SK-N-SH (cell line): ENCODE results near the gene PLCB3. TPM values are rescaled to one million over a fixed set of nuclear protein-coding genes. Genes with fewer than 3 reads are reported as not detected.

Experiments used
- CTCF ChIA-PET: fragments of 300-600, 350-600 bp; formaldehyde crosslinking; extraction: SDS; loops from one replicate; lab custom pipeline; 2021; lab: Yijun Ruan, JAX
- POLR2A ChIA-PET: fragments of 350-600 bp; sonication (Branson Sonifier 250); formaldehyde crosslinking; extraction: SDS; loops from one replicate; lab custom pipeline; 2020; ENCODE audit warnings: antibody characterized with exemption, inconsistent platforms; lab: Yijun Ruan, JAX
- DNase-seq: peaks from one replicate; pipeline ENCODE4 v3.0.0; 2012
- H2AFZ ChIP-seq: fragments of 200-600 bp; sonication (generic); 2 replicates; pipeline ENCODE4 v1.8.1; 2016; ENCODE audit warnings: antibody characterized with exemption, mild to moderate bottlenecking, low read depth
- H3F3A ChIP-seq: fragments of 200-600 bp; sonication (generic); replicated peaks from 2 replicates; pipeline ENCODE3; 2016; ENCODE audit warnings: antibody characterized with exemption, mild to moderate bottlenecking; ENCODE audit not compliant: insufficient read depth
- H3K27ac ChIP-seq, 2 experiments: fragments of 200-500 bp in 1 of 2; fragments of 200-600 bp in 1 of 2; sonication (Bioruptor generic) in 1 of 2; sonication (generic), shearing (Covaris generic) in 1 of 2; 2 replicates each; pipeline versions ENCODE4 v1.5.1 to v1.6.1; 2014 to 2016; ENCODE audit warnings: low read depth in 2 of 2, inconsistent platforms in 1 of 2, low read length in 1 of 2, mild to moderate bottlenecking in 1 of 2, mixed read lengths in 1 of 2
- H3K27me3 ChIP-seq: fragments of 200-600 bp; sonication (generic), shearing (Covaris generic); 2 replicates; pipeline ENCODE4 v1.6.1; 2016; ENCODE audit warnings: mixed run types; ENCODE audit not compliant: insufficient read depth
- H3K36me3 ChIP-seq, 2 experiments: fragments of 200-500 bp in 1 of 2; fragments of 200-600 bp in 1 of 2; sonication (Bioruptor generic) in 1 of 2; sonication (generic) in 1 of 2; replicated peaks in 1 of 2; 2 replicates each; pipeline versions ENCODE3 to v1.5.1; 2014 to 2016; ENCODE audit warnings: low read length in 1 of 2, mild to moderate bottlenecking in 1 of 2; ENCODE audit not compliant: insufficient read depth in 2 of 2, control insufficient read depth in 1 of 2
- H3K4me1 ChIP-seq, 2 experiments: fragments of 200-500 bp in 1 of 2; fragments of 200-600 bp in 1 of 2; sonication (Bioruptor generic) in 1 of 2; sonication (generic), shearing (Covaris generic) in 1 of 2; 2 replicates each; pipeline versions ENCODE4 v1.5.1 to v1.6.1; 2014 to 2016; ENCODE audit warnings: low read depth in 1 of 2, low read length in 1 of 2, mixed run types in 1 of 2; ENCODE audit not compliant: insufficient read depth in 2 of 2, control insufficient read depth in 1 of 2
- H3K4me2 ChIP-seq: fragments of 200-600 bp; sonication (generic), shearing (Covaris generic); 2 replicates; pipeline ENCODE4 v1.6.1; 2017; ENCODE audit warnings: mixed run types
- H3K4me3 ChIP-seq, 2 experiments: fragments of 200-500 bp in 1 of 2; fragments of 200-600 bp in 1 of 2; sonication (Bioruptor generic) in 1 of 2; sonication (generic), shearing (Covaris generic) in 1 of 2; 2 replicates each; pipeline versions ENCODE4 v1.5.1 to v1.8.1; 2014 to 2016; ENCODE audit warnings: low read depth in 2 of 2, inconsistent platforms in 1 of 2, low read length in 1 of 2, mild to moderate bottlenecking in 1 of 2, mixed read lengths in 1 of 2, moderate library complexity in 1 of 2
- H3K79me2 ChIP-seq: fragments of 200-600 bp; sonication (generic); 2 replicates; pipeline ENCODE4 v1.8.1; 2017; ENCODE audit warnings: mild to moderate bottlenecking; ENCODE audit not compliant: insufficient read depth
- H3K9ac ChIP-seq: fragments of 200-600 bp; sonication (generic); 2 replicates; pipeline ENCODE4 v1.6.1; 2017; ENCODE audit warnings: mixed run types
- H3K9me2 ChIP-seq: fragments of 200-600 bp; sonication (generic); 2 replicates; pipeline ENCODE4 v1.6.1; 2017; ENCODE audit warnings: mixed run types
- H3K9me3 ChIP-seq: fragments of 200-600 bp; sonication (generic); 2 replicates; pipeline ENCODE4 v1.6.1; 2017; ENCODE audit warnings: mixed run types, mild to moderate bottlenecking, moderate library complexity
- H4K20me1 ChIP-seq: fragments of 200-600 bp; sonication (generic); 2 replicates; pipeline ENCODE4 v1.6.1; 2017; ENCODE audit warnings: mild to moderate bottlenecking, mixed run types; ENCODE audit not compliant: insufficient read depth
- CHD2 ChIP-seq: fragments of 150-350 bp; IDR thresholded peaks from 2 replicates; pipeline ENCODE4 v1.6.1; 2018; ENCODE audit warnings: low read length; ENCODE audit not compliant: partially characterized antibody
- CTCF ChIP-seq: fragments of 200-600 bp; sonication (generic); IDR thresholded peaks from 2 replicates; pipeline ENCODE4 v1.6.1; 2017; ENCODE audit warnings: antibody characterized with exemption, mild to moderate bottlenecking, moderate library complexity
- ELF1 ChIP-seq: IDR thresholded peaks from 2 replicates; pipeline ENCODE4 v1.4.0; 2012
- EP300 ChIP-seq, 2 experiments: IDR thresholded peaks; 2 replicates each; pipeline versions ENCODE4 v1.4.0 to v1.6.1; 2012; ENCODE audit warnings: borderline replicate concordance in 1 of 2, low read depth in 1 of 2, low read length in 1 of 2
- FOSL2 ChIP-seq: IDR thresholded peaks from 2 replicates; pipeline ENCODE4 v1.4.0; 2012; ENCODE audit warnings: low read depth, mild to moderate bottlenecking, moderate library complexity, borderline replicate concordance
- FOXJ3 ChIP-seq: sonication (generic); formaldehyde crosslinking; IDR thresholded peaks from 2 replicates; pipeline ENCODE4 v1.5.1; 2020; ENCODE audit warnings: mild to moderate bottlenecking, missing genetic modification reagents
- FOXM1 ChIP-seq: IDR thresholded peaks from 2 replicates; pipeline ENCODE4 v1.4.0; 2012; ENCODE audit warnings: low read depth, mild to moderate bottlenecking
- IRF3 ChIP-seq: fragments of 150-350 bp; IDR thresholded peaks from 2 replicates; pipeline ENCODE4 v1.6.1; 2016; ENCODE audit warnings: mild to moderate bottlenecking, low read depth, low read length
- MAX ChIP-seq: IDR thresholded peaks from 2 replicates; pipeline ENCODE4 v1.4.0; 2012; ENCODE audit warnings: low read depth
- MEF2A ChIP-seq: IDR thresholded peaks from 2 replicates; pipeline ENCODE4 v1.4.0; 2012; ENCODE audit warnings: low read depth, borderline replicate concordance
- MXI1 ChIP-seq: IDR thresholded peaks from 2 replicates; pipeline ENCODE4 v1.6.1; 2012; ENCODE audit warnings: mild to moderate bottlenecking, low read depth, low read length, improper control_type of control experiment
- NFIC ChIP-seq: IDR thresholded peaks from 2 replicates; pipeline ENCODE4 v1.4.0; 2012; ENCODE audit warnings: borderline replicate concordance
- PBX3 ChIP-seq: IDR thresholded peaks from 2 replicates; pipeline ENCODE4; 2012
- POLR2AphosphoS5 ChIP-seq: IDR thresholded peaks from 2 replicates; pipeline ENCODE4 v1.6.1; 2012; ENCODE audit warnings: low read depth, low read length
- RAD21 ChIP-seq: IDR thresholded peaks from 2 replicates; pipeline ENCODE4 v1.6.1; 2012; ENCODE audit warnings: mild to moderate bottlenecking, low read length
- RCOR1 ChIP-seq: fragments of 150-350 bp; IDR thresholded peaks from 2 replicates; pipeline ENCODE4 v1.6.1; 2017; ENCODE audit warnings: antibody characterized with exemption, low read length
- SIN3A ChIP-seq: IDR thresholded peaks from 2 replicates; pipeline ENCODE4 v1.6.1; 2012; ENCODE audit warnings: low read depth, mild to moderate bottlenecking, low read length, moderate library complexity, borderline replicate concordance
- TAF1 ChIP-seq: IDR thresholded peaks from 2 replicates; pipeline ENCODE4 v1.6.1; 2012; ENCODE audit warnings: low read depth, mild to moderate bottlenecking, low read length, moderate library complexity, borderline replicate concordance
- TCF12 ChIP-seq: IDR thresholded peaks from 2 replicates; pipeline ENCODE4 v1.4.0; 2012
- TEAD4 ChIP-seq: IDR thresholded peaks from 2 replicates; pipeline ENCODE4 v1.4.0; 2012; ENCODE audit warnings: mild to moderate bottlenecking, borderline replicate concordance; ENCODE audit not compliant: insufficient read depth
- USF1 ChIP-seq: IDR thresholded peaks from 2 replicates; pipeline ENCODE4 v1.4.0; 2012; ENCODE audit warnings: low read depth, borderline replicate concordance
- USF2 ChIP-seq: fragments of 150-350 bp; IDR thresholded peaks from 2 replicates; pipeline ENCODE4 v1.6.1; 2017; ENCODE audit warnings: antibody characterized with exemption, low read length, low read depth, borderline replicate concordance
- YY1 ChIP-seq: IDR thresholded peaks from 2 replicates; pipeline ENCODE4 v1.4.0; 2012; ENCODE audit warnings: low read depth, mild to moderate bottlenecking
- ZBTB33 ChIP-seq: IDR thresholded peaks from 2 replicates; pipeline ENCODE4 v1.4.0; 2012; ENCODE audit warnings: low read depth, borderline replicate concordance
- WGBS: methylation state at CpG from one replicate; pipeline ENCODE4 v1.1.6; 2017; ENCODE audit warnings: low lambda C conversion rate; 5-methylcytosine and 5-hydroxymethylcytosine counted together
- polyA plus RNA-seq, 3 experiments: library from polyadenylated mRNA; depleted of rRNA; stranded (reverse); fragments of >200 nt; gene quantifications; 2 replicates each; pipeline ENCODE4 v1.2.3, GENCODE V29; 2012

The PLCB3 gene
- polyA plus RNA-seq, 1 of the 3 experiments (the other 2 are of a cell fraction) = 30.4 TPM

GRCh38 chr11:64240435-64241240 is 10.7 kb upstream of the PLCB3 start, which contains the start of gene FKBP2:
TSS of gene FKBP2 (plus strand) at chr11:64241095. CDS start at chr11:64242388, 1,293 bp downstream.
- Histone ChIP-seq H3K27me3 (no peaks in the 10 kb centered on the region), H2AFZ (peak within 1 kb of the TSS; percentile 63; the same call in 1 of the 2 replicates), H3K4me1 (peaks cover 15 to 41% of the 10 kb centered on the region in 2 experiments; a peak in 2 of 4 replicates), H3K79me2 (peaks cover 43% of the 10 kb centered on the region), H3F3A (peaks cover 28% of the 10 kb centered on the region), H3K4me2 (peak within 1 kb of the TSS; percentile 98), H3K27ac (peak within 1 kb of the TSS; percentile 94 to 98), H4K20me1 (no peaks in the 10 kb centered on the region), H3K36me3 (peaks cover 10 to 32% of the 10 kb centered on the region in 2 experiments), H3K4me3 (peak within 1 kb of the TSS; percentile 78 to 92), H3K9ac (peak within 1 kb of the TSS; percentile 84), H3K9me3 (no peaks in the 10 kb centered on the region), H3K9me2 (no peaks in the 10 kb centered on the region)
- peak; percentile 97 for DNase-seq
- ChIA-PET CTCF (interaction anchor here (0.6 to 3.3 kb wide), 3 partner anchors 11 to 88 kb away, joined by 3 to 17 read pairs (median 3); partner anchors contain the start of gene PLCB3), POLR2A (interaction anchor here (0.6 to 12.4 kb wide), 10 partner anchors 8 to 151 kb away, joined by 3 to 112 read pairs (median 4); partner anchors contain the start of genes DNAJC4, ESRRA, NUDT22 and TRPT1)
- under 1% methylated on average over 40 of the region's 58 CpGs for WGBS
- TF ChIP-seq TCF12 (no peak), SIN3A (peak; percentile 68; the same call in 1 of the 2 replicates), TEAD4 (no peak), PBX3 (no peak; the same call in 1 of the 2 replicates), MXI1 (peak; percentile 54; the same call in 1 of the 2 replicates), FOXJ3 (CRISPR knock-in tag) (no peak), MAX (no peak; the same call in none of the 2 replicates), USF2 (no peak), RAD21 (no peak), TAF1 (peak; percentile 91; the same call in 1 of the 2 replicates), RCOR1 (no peak), YY1 (no peak), NFIC (peak; percentile 36), USF1 (no peak), ELF1 (peak; percentile 74), IRF3 (no peak), POLR2AphosphoS5 (peak; percentile 86), ZBTB33 (no peak), CHD2 (peak; percentile 21), FOXM1 (peak; percentile 84), FOSL2 (no peak), MEF2A (no peak), EP300 (IDR thresholded peaks at IDR 0.05; ENCODE audit: borderline replicate concordance in 1 of 2, low read depth in 1 of 2, low read length in 1 of 2) (no peak), CTCF (no peak)
